GM23338 (cell line): ENCODE measurements around the gene TM9SF2.

Experiments used
- CREB1 ChIP-seq: fragments of 250-450 bp; sonication (Bioruptor Pico); IDR thresholded peaks from 2 replicates; pipeline ENCODE4 v1.5.0; 2020; ENCODE audit warnings: low read depth, mild to moderate bottlenecking, moderate library complexity
- NANOG ChIP-seq: IDR thresholded peaks from 2 replicates; pipeline ENCODE4 v1.6.1; 2016; ENCODE audit warnings: antibody characterized with exemption, borderline replicate concordance
- POLR2AphosphoS5 ChIP-seq: IDR thresholded peaks from 2 replicates; pipeline ENCODE4 v1.6.1; 2016; ENCODE audit warnings: antibody characterized with exemption, low read depth
- TF ChIP-seq, protein P1 (sequence below), 2 experiments: fragments of 200-600 bp in 1 of 2; sonication (generic) in 1 of 2; conservative IDR thresholded peaks; 2 replicates each; pipeline versions ENCODE4 v1.5.1 to v1.6.1; 2016 to 2017; ENCODE audit warnings: antibody characterized with exemption in 2 of 2, low read depth in 2 of 2, mild to moderate bottlenecking in 2 of 2, moderate library complexity in 1 of 2
- TF ChIP-seq, protein P2 (sequence below): IDR thresholded peaks from one replicate; pipeline ENCODE4 v1.6.1; 2018; ENCODE audit warnings: antibody characterized with exemption; ENCODE audit not compliant: unreplicated experiment

DNA sequence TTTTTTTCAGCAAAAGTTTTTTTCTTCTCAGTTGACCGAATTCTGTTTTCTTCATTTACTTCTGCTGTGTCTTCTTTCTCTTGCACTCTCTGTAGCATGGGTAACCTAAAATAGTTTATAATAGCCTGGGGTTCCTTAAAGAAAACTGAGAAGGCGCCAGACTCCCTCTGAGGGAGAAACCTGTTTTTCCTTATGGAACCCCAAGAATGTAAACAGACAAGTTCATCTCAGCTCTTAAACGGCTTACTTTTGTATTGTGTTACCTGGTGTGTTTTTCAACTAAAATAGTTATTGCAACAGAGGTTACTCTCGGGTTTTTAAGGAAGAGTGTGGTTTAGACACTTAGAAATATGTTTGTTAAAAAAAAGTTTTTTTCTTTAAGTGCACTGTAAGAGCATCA is 23.8 kb upstream of the TM9SF2 start:
- TF ChIP-seq, protein P1, sequence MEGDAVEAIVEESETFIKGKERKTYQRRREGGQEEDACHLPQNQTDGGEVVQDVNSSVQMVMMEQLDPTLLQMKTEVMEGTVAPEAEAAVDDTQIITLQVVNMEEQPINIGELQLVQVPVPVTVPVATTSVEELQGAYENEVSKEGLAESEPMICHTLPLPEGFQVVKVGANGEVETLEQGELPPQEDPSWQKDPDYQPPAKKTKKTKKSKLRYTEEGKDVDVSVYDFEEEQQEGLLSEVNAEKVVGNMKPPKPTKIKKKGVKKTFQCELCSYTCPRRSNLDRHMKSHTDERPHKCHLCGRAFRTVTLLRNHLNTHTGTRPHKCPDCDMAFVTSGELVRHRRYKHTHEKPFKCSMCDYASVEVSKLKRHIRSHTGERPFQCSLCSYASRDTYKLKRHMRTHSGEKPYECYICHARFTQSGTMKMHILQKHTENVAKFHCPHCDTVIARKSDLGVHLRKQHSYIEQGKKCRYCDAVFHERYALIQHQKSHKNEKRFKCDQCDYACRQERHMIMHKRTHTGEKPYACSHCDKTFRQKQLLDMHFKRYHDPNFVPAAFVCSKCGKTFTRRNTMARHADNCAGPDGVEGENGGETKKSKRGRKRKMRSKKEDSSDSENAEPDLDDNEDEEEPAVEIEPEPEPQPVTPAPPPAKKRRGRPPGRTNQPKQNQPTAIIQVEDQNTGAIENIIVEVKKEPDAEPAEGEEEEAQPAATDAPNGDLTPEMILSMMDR (conservative IDR thresholded peaks at IDR 0.05; ENCODE audit: low read depth in 2 of 2) = no peak
- TF ChIP-seq, protein P2, sequence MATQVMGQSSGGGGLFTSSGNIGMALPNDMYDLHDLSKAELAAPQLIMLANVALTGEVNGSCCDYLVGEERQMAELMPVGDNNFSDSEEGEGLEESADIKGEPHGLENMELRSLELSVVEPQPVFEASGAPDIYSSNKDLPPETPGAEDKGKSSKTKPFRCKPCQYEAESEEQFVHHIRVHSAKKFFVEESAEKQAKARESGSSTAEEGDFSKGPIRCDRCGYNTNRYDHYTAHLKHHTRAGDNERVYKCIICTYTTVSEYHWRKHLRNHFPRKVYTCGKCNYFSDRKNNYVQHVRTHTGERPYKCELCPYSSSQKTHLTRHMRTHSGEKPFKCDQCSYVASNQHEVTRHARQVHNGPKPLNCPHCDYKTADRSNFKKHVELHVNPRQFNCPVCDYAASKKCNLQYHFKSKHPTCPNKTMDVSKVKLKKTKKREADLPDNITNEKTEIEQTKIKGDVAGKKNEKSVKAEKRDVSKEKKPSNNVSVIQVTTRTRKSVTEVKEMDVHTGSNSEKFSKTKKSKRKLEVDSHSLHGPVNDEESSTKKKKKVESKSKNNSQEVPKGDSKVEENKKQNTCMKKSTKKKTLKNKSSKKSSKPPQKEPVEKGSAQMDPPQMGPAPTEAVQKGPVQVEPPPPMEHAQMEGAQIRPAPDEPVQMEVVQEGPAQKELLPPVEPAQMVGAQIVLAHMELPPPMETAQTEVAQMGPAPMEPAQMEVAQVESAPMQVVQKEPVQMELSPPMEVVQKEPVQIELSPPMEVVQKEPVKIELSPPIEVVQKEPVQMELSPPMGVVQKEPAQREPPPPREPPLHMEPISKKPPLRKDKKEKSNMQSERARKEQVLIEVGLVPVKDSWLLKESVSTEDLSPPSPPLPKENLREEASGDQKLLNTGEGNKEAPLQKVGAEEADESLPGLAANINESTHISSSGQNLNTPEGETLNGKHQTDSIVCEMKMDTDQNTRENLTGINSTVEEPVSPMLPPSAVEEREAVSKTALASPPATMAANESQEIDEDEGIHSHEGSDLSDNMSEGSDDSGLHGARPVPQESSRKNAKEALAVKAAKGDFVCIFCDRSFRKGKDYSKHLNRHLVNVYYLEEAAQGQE = no peak
- TF ChIP-seq CREB1 (CRISPR knock-in tag) (no peak), NANOG (no peak), POLR2AphosphoS5 (no peak)
